Measurements from ENCODE around the gene ZNF487. TPM values are rescaled to one million over a fixed set of nuclear protein-coding genes. Genes with fewer than 3 reads are reported as not detected.
"Not testable (repeated sequence)": the region's sequence is repeated elsewhere in the genome, so short reads cannot be mapped to it uniquely, and the experiment has no call there.

ZNF487 gene
- 24.8 TPM for total RNA-seq (ENCODE audit: insufficient read depth, low replicate concordance)

- DNase-seq (ENCODE audit: low spot score): peak; percentile 96
Measured at GRCh38 chr10:43436291-43437140, at the start of gene ZNF487. Gene ZNF487 (plus strand): TSS chr10:43437111. CDS start chr10:43475814, 38,703 bp downstream.

- DNase-seq (ENCODE audit: low spot score): no peak
Measured at GRCh38 chr10:43387678-43388032, 49.3 kb upstream of the ZNF487 start.

- DNase-seq (ENCODE audit: low spot score): peak; percentile 69
Measured at GRCh38 chr10:43389867-43390266, 47.0 kb upstream of the ZNF487 start.

- no peak for DNase-seq (ENCODE audit: low spot score)
Measured at GRCh38 chr10:43390333-43390732, 46.6 kb upstream of the ZNF487 start.

- peak; percentile 63 for DNase-seq (ENCODE audit: low spot score)
Measured at GRCh38 chr10:43390759-43391158, 46.2 kb upstream of the ZNF487 start.

GRCh38 chr10:43391496-43391895 is 45.4 kb upstream of the ZNF487 start:
- no peak for DNase-seq (ENCODE audit: low spot score)

GRCh38 chr10:43392748-43393147 is 44.2 kb upstream of the ZNF487 start:
- DNase-seq (ENCODE audit: low spot score): no peak

- DNase-seq (ENCODE audit: low spot score): not testable (repeated sequence)
Measured at GRCh38 chr10:43393186-43393585, 43.7 kb upstream of the ZNF487 start.

- DNase-seq (ENCODE audit: low spot score): no peak
Measured at GRCh38 chr10:43393606-43394360, 43.1 kb upstream of the ZNF487 start.

- no peak for DNase-seq (ENCODE audit: low spot score)
Measured at GRCh38 chr10:43394868-43395267, 42.0 kb upstream of the ZNF487 start.

- DNase-seq (ENCODE audit: low spot score): no peak
Measured at GRCh38 chr10:43395571-43396060, 41.3 kb upstream of the ZNF487 start.

- peak; percentile 81 for DNase-seq (ENCODE audit: low spot score)
Measured at GRCh38 chr10:43396061-43396927, 40.6 kb upstream of the ZNF487 start.

GRCh38 chr10:43396928-43397624 is 39.8 kb upstream of the ZNF487 start:
- peak; percentile 85 for DNase-seq (ENCODE audit: low spot score)

GRCh38 chr10:43398939-43399319 is 38.0 kb upstream of the ZNF487 start:
- no peak for DNase-seq (ENCODE audit: low spot score)

- DNase-seq (ENCODE audit: low spot score): no peak
Measured at GRCh38 chr10:43399320-43400310, 37.3 kb upstream of the ZNF487 start.

GRCh38 chr10:43401627-43402026 is 35.3 kb upstream of the ZNF487 start:
- DNase-seq (ENCODE audit: low spot score): no peak

GRCh38 chr10:43402176-43402575 is 34.7 kb upstream of the ZNF487 start:
- DNase-seq (ENCODE audit: low spot score): no peak

- no peak for DNase-seq (ENCODE audit: low spot score)
Measured at GRCh38 chr10:43402880-43403452, 33.9 kb upstream of the ZNF487 start.
